Measurements from ENCODE around the gene CORO1C. TPM values are rescaled to one million over a fixed set of nuclear protein-coding genes. Genes with fewer than 3 reads are reported as not detected.

The CORO1C gene
- total and polyA plus RNA-seq, 4 donors = 23.2 to 58.6 (median 41.9) TPM

- Histone ChIP-seq H3K9me3 (ENCODE audit: control insufficient read depth in 4 of 4, low read length in 3 of 4) (no peaks in the 10 kb centered on the region), H3K36me3 (ENCODE audit: control insufficient read depth in 4 of 4, insufficient read depth in 3 of 4, low read depth in 1 of 4, low read length in 3 of 4) (peaks cover 0 to 4% (median 1%) of the 10 kb centered on the region in 4 donors), H3K27me3 (ENCODE audit: control insufficient read depth in 4 of 4, insufficient read depth in 4 of 4, low read length in 3 of 4) (no peaks in the 10 kb centered on the region), H3K27ac (ENCODE audit: low read depth in 1 of 2, low read length in 2 of 2) (no peak overlapping the region), H3K4me3 (ENCODE audit: low read depth in 1 of 3, low read length in 3 of 3) (no peak overlapping the region), H3K9ac (ENCODE audit: low read depth in 1 of 2, low read length in 2 of 2) (no peak overlapping the region), H3K4me1 (ENCODE audit: control insufficient read depth in 4 of 4, insufficient read depth in 4 of 4, low read length in 3 of 4) (peaks cover 3 to 19% (median 16%) of the 10 kb centered on the region in 4 donors)
- no peak for DNase-seq (ENCODE audit: low spot score)
- WGBS = 91% methylated on average over 7 of the region's 7 CpGs
- no peak for TF ChIP-seq ATF3 (IDR thresholded peaks at IDR 0.05)
- no peak for TF ChIP-seq REST (IDR thresholded peaks at IDR 0.05)
- TF ChIP-seq YY1 (IDR thresholded peaks at IDR 0.05) = no peak
- TF ChIP-seq RAD21 (IDR thresholded peaks at IDR 0.05) = no peak
- no peak for TF ChIP-seq HNF4A (conservative IDR thresholded peaks at IDR 0.05)
- no peak for TF ChIP-seq ZBTB33 (IDR thresholded peaks at IDR 0.05)
- no peak for TF ChIP-seq FOXA1 (IDR thresholded peaks at IDR 0.05)
- TF ChIP-seq MAX (IDR thresholded peaks at IDR 0.05) = no peak
- no peak for TF ChIP-seq HNF4G (IDR thresholded peaks at IDR 0.05)
- no peak for TF ChIP-seq TAF1 (conservative IDR thresholded peaks at IDR 0.05)
- TF ChIP-seq GABPA (IDR thresholded peaks at IDR 0.05 in 1 of 2, conservative IDR thresholded peaks at IDR 0.05 in 1 of 2) = no peak
- no peak for TF ChIP-seq JUND (IDR thresholded peaks at IDR 0.05)
- TF ChIP-seq RXRA (IDR thresholded peaks at IDR 0.05) = no peak
- no peak for TF ChIP-seq FOXA2 (IDR thresholded peaks at IDR 0.05)
- TF ChIP-seq NR2F2 (IDR thresholded peaks at IDR 0.05) = no peak
- no peak for TF ChIP-seq EGR1 (IDR thresholded peaks at IDR 0.05; ENCODE audit: low read depth in 2 of 2)
- no peak for TF ChIP-seq SP1 (IDR thresholded peaks at IDR 0.05)
- TF ChIP-seq CTCF (IDR thresholded peaks at IDR 0.05; ENCODE audit: low read depth, low read length, missing input control) = no peak
Measured at GRCh38 chr12:108670066-108670631, 61.2 kb downstream of the CORO1C start.

Data from liver (tissue), 9 donors.